HEK293 (cell line): ENCODE data around the gene IGFBP4.
A peak's percentile ranks its signal among the peaks of the same experiment; 100 is the strongest.

Experiments used
- CTCF ChIA-PET: fragments of 350-600 bp; formaldehyde crosslinking; extraction: SDS; loops from one replicate; lab custom pipeline; 2021; ENCODE audit warnings: antibody characterized with exemption; lab: Yijun Ruan, JAX
- POLR2A ChIA-PET: fragments of 300-600 bp; formaldehyde crosslinking; extraction: SDS; loops from one replicate; lab custom pipeline; 2020; ENCODE audit warnings: antibody characterized with exemption, inconsistent platforms; lab: Yijun Ruan, JAX
- H3K27ac ChIP-seq: fragments of 200-500 bp; sonication (Bioruptor generic); 2 replicates; pipeline ENCODE4 v1.5.1; 2014; ENCODE audit warnings: low read depth, low read length, control low read depth, inconsistent platforms; ENCODE audit errors: extremely low read depth
- H3K36me3 ChIP-seq, 2 experiments: fragments of 200-500 bp in 1 of 2; sonication (Bioruptor generic) in 1 of 2; 1 replicate in 1 of 2; 2 replicates in 1 of 2; pipeline ENCODE4 v1.5.1; 2014 to 2017; ENCODE audit warnings: inconsistent platforms in 2 of 2, low read length in 2 of 2; ENCODE audit not compliant: control insufficient read depth in 2 of 2, insufficient read depth in 1 of 2
- H3K4me1 ChIP-seq: fragments of 200-500 bp; sonication (Bioruptor generic); 2 replicates; pipeline ENCODE4 v1.5.1; 2014; ENCODE audit warnings: mild to moderate bottlenecking, low read length, inconsistent platforms; ENCODE audit not compliant: control insufficient read depth, insufficient read depth
- H3K4me3 ChIP-seq: 2 replicates; pipeline ENCODE4 v1.5.1; 2011; ENCODE audit warnings: low read depth, mild to moderate bottlenecking, control low read depth, low read length, moderate library complexity
- H3K9me3 ChIP-seq: fragments of 200-500 bp; sonication (Bioruptor generic); 2 replicates; pipeline ENCODE4 v1.5.1; 2014; ENCODE audit warnings: low read depth, low read length, inconsistent platforms; ENCODE audit not compliant: control insufficient read depth, insufficient read depth
- HOXD13 ChIP-seq: sonication (generic); formaldehyde crosslinking; IDR thresholded peaks from 2 replicates; pipeline ENCODE4 v1.8.0; 2022; ENCODE audit warnings: missing genetic modification reagents, borderline replicate concordance
- KLF1 ChIP-seq: fragments of 450-650 bp; formaldehyde crosslinking; IDR thresholded peaks from 2 replicates; pipeline ENCODE4 v1.5.1; 2016; ENCODE audit warnings: missing biosample characterization, missing genetic modification characterization
- SP7 ChIP-seq: fragments of 450-650 bp; formaldehyde crosslinking; IDR thresholded peaks from 2 replicates; pipeline ENCODE4 v1.5.1; 2016; ENCODE audit warnings: missing biosample characterization, missing genetic modification characterization
- TRIM28 ChIP-seq: IDR thresholded peaks from 2 replicates; pipeline ENCODE4 v1.6.1; 2011; ENCODE audit warnings: low read length, control low read depth, borderline replicate concordance
- YY1 ChIP-seq: fragments of 450-650 bp; formaldehyde crosslinking; IDR thresholded peaks from 2 replicates; pipeline ENCODE4 v1.5.1; 2018; ENCODE audit warnings: missing biosample characterization, missing genetic modification characterization
- ZNF501 ChIP-seq: fragments of 450-650 bp; formaldehyde crosslinking; IDR thresholded peaks from 2 replicates; pipeline ENCODE4 v1.5.1; 2016; ENCODE audit warnings: missing biosample characterization, missing genetic modification characterization
- ZNF558 ChIP-seq: fragments of 450-650 bp; formaldehyde crosslinking; IDR thresholded peaks from 2 replicates; pipeline ENCODE4 v1.5.1; 2016; ENCODE audit warnings: missing biosample characterization, missing genetic modification characterization
- ZNF571 ChIP-seq: fragments of 450-650 bp; formaldehyde crosslinking; IDR thresholded peaks from 2 replicates; pipeline ENCODE4 v1.5.0; 2017; ENCODE audit warnings: missing biosample characterization, missing genetic modification characterization
- ZNF600 ChIP-seq: fragments of 450-650 bp; formaldehyde crosslinking; IDR thresholded peaks from 2 replicates; pipeline ENCODE4 v1.5.1; 2016; ENCODE audit warnings: missing biosample characterization, missing genetic modification characterization
- ZNF776 ChIP-seq: fragments of 450-650 bp; formaldehyde crosslinking; IDR thresholded peaks from 2 replicates; pipeline ENCODE4 v1.5.0; 2017; ENCODE audit warnings: missing biosample characterization, missing genetic modification characterization, borderline replicate concordance
- TF ChIP-seq, protein P1 (sequence below): fragments of 450-650 bp; formaldehyde crosslinking; IDR thresholded peaks from 2 replicates; pipeline ENCODE4 v1.5.1; 2016; ENCODE audit warnings: missing biosample characterization, missing genetic modification characterization
- TF ChIP-seq, protein P2 (sequence below): fragments of 450-650 bp; formaldehyde crosslinking; IDR thresholded peaks from 2 replicates; pipeline ENCODE4 v1.5.1; 2016; ENCODE audit warnings: missing biosample characterization, missing genetic modification characterization
- TF ChIP-seq, protein P3 (sequence below): fragments of 450-650 bp; formaldehyde crosslinking; IDR thresholded peaks from 2 replicates; pipeline ENCODE4 v1.5.1; 2016; ENCODE audit warnings: missing biosample characterization, missing genetic modification characterization

IGFBP4 gene

DNA sequence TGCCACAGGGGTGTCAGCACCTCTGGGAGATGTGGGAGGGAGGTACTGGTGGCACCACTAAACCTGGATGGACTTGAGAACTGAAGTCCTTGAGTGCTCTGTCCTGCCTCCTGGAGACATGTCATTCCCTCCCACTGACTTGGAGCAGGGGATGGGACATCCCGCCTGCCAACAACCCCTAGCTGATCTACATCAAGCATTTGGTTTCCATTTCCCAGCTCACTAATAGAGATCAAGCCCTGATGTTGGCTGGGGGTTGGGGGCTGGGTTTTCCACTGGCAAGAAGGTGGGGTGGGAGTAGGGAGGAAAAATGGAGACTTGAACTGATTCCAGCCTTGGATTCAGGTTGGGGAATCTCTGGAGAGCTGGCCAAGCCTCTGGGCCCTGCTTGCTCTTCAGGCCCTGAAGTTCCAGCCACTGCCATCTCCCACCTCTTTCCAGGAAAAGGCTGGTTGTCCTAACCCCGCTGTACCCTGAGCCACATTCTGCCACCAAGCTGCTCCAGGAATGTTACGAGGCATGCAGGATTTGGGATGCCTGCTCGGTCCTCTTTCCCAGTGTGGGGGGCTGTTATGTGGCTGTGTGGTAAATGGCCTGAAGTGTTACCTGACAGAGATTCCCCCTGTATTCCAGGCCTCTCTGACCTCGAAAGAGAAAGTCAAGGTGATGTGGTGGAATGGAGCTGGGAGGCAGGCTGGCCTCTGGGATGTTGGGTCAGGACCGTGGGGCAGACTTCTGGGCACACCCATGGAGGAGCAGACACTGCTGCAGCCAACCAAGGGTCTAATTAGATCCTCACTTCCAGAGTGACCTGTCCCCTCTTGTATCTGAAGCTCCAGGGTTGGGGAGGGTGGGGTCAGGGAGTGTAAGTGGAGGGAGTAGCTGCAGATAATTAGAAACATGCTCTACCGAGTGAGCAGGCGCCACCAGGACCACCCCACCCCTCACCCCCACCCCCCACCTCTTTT, 16.7 kb downstream of the IGFBP4 start:
- ChIA-PET CTCF (interaction anchor here (0.6 to 2.9 kb wide), 5 partner anchors 16 to 260 kb away, joined by 3 to 18 read pairs (median 4); no protein-coding TSS in a partner anchor), POLR2A (interaction anchor here (0.6 to 1.2 kb wide), 2 partner anchors 42 to 176 kb away, joined by 3 to 4 read pairs; partner anchors contain the start of gene TOP2A)
- Histone ChIP-seq H3K36me3 (peaks cover 0 to 11% of the 10 kb centered on the region in 2 experiments; a peak in 1 of 3 replicates), H3K27ac (no peak overlapping the region), H3K4me1 (peaks cover 8% of the 10 kb centered on the region; the same call in 1 of the 2 replicates), H3K4me3 (no peak overlapping the region), H3K9me3 (no peaks in the 10 kb centered on the region)
- TF ChIP-seq TRIM28 (no peak), ZNF558 (tag by site-specific recombination) (no peak), ZNF776 (tag by site-specific recombination) (no peak), ZNF571 (tag by site-specific recombination) (no peak), ZNF600 (tag by site-specific recombination) (0 out of 2 replicates have a peak, but pooled peaks have one; percentile 19), KLF1 (tag by site-specific recombination) (0 out of 2 replicates have a peak, but pooled peaks have one; percentile 15), ZNF501 (tag by site-specific recombination) (no peak)
- TF ChIP-seq, protein P1, sequence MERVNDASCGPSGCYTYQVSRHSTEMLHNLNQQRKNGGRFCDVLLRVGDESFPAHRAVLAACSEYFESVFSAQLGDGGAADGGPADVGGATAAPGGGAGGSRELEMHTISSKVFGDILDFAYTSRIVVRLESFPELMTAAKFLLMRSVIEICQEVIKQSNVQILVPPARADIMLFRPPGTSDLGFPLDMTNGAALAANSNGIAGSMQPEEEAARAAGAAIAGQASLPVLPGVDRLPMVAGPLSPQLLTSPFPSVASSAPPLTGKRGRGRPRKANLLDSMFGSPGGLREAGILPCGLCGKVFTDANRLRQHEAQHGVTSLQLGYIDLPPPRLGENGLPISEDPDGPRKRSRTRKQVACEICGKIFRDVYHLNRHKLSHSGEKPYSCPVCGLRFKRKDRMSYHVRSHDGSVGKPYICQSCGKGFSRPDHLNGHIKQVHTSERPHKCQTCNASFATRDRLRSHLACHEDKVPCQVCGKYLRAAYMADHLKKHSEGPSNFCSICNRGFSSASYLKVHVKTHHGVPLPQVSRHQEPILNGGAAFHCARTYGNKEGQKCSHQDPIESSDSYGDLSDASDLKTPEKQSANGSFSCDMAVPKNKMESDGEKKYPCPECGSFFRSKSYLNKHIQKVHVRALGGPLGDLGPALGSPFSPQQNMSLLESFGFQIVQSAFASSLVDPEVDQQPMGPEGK (tag by site-specific recombination) = no peak
- TF ChIP-seq, protein P2, sequence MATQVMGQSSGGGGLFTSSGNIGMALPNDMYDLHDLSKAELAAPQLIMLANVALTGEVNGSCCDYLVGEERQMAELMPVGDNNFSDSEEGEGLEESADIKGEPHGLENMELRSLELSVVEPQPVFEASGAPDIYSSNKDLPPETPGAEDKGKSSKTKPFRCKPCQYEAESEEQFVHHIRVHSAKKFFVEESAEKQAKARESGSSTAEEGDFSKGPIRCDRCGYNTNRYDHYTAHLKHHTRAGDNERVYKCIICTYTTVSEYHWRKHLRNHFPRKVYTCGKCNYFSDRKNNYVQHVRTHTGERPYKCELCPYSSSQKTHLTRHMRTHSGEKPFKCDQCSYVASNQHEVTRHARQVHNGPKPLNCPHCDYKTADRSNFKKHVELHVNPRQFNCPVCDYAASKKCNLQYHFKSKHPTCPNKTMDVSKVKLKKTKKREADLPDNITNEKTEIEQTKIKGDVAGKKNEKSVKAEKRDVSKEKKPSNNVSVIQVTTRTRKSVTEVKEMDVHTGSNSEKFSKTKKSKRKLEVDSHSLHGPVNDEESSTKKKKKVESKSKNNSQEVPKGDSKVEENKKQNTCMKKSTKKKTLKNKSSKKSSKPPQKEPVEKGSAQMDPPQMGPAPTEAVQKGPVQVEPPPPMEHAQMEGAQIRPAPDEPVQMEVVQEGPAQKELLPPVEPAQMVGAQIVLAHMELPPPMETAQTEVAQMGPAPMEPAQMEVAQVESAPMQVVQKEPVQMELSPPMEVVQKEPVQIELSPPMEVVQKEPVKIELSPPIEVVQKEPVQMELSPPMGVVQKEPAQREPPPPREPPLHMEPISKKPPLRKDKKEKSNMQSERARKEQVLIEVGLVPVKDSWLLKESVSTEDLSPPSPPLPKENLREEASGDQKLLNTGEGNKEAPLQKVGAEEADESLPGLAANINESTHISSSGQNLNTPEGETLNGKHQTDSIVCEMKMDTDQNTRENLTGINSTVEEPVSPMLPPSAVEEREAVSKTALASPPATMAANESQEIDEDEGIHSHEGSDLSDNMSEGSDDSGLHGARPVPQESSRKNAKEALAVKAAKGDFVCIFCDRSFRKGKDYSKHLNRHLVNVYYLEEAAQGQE (tag by site-specific recombination) = no peak
- TF ChIP-seq, protein P3, sequence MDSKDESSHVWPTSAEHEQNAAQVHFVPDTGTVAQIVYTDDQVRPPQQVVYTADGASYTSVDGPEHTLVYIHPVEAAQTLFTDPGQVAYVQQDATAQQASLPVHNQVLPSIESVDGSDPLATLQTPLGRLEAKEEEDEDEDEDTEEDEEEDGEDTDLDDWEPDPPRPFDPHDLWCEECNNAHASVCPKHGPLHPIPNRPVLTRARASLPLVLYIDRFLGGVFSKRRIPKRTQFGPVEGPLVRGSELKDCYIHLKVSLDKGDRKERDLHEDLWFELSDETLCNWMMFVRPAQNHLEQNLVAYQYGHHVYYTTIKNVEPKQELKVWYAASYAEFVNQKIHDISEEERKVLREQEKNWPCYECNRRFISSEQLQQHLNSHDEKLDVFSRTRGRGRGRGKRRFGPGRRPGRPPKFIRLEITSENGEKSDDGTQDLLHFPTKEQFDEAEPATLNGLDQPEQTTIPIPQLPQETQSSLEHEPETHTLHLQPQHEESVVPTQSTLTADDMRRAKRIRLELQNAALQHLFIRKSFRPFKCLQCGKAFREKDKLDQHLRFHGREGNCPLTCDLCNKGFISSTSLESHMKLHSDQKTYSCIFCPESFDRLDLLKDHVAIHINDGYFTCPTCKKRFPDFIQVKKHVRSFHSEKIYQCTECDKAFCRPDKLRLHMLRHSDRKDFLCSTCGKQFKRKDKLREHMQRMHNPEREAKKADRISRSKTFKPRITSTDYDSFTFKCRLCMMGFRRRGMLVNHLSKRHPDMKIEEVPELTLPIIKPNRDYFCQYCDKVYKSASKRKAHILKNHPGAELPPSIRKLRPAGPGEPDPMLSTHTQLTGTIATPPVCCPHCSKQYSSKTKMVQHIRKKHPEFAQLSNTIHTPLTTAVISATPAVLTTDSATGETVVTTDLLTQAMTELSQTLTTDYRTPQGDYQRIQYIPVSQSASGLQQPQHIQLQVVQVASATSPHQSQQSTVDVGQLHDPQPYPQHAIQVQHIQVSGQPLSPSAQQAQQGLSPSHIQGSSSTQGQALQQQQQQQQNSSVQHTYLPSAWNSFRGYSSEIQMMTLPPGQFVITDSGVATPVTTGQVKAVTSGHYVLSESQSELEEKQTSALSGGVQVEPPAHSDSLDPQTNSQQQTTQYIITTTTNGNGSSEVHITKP (tag by site-specific recombination) = 0 out of 2 replicates have a peak, but pooled peaks have one; percentile 32

DNA sequence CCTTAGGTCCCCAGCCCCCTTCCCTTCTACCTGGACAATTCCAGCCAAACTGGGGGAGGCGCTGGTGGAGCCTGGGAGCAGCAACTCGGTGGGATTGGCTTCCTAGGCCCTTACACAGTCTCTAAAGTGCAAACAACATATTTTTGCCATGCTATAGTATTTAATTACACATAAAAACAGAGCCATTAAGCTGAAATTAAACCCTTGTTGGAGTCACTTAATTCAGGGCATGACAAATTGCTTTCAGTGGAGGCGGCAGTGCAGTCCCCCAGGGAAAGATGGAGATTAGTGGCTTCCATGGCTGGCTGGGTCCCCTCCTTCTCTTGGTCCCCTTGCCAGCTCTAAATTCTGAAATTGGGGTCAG, 17.3 kb downstream of the IGFBP4 start:
- ChIA-PET CTCF (interaction anchor here (0.9 to 2.9 kb wide), 3 partner anchors 16 to 100 kb away, joined by 3 to 18 read pairs (median 4); no protein-coding TSS in a partner anchor), POLR2A (interaction anchor here (1.2 kb wide), 1 partner anchor 43 kb away, joined by 4 read pairs; the partner anchor contains the start of gene TOP2A)
- peaks cover 8% of the 10 kb centered on the region; the same call in 1 of the 2 replicates for H3K4me1 ChIP-seq

More for the DNA sequence above, 17.3 kb downstream of the IGFBP4 start:
- H3K27ac ChIP-seq = no peak overlapping the region
- H3K4me3 ChIP-seq = no peak overlapping the region
- H3K36me3 ChIP-seq = peaks cover 0 to 11% of the 10 kb centered on the region in 2 experiments; a peak in 1 of 3 replicates
- H3K9me3 ChIP-seq = no peaks in the 10 kb centered on the region
- TF ChIP-seq HOXD13 (CRISPR knock-in tag) (no peak), YY1 (tag by site-specific recombination) (no peak), SP7 (tag by site-specific recombination) (peak; percentile 42; the same call in 1 of the 2 replicates)
